GM23338 (cell line): ENCODE data around the gene RIOX2.

Experiments
- EZH2 ChIP-seq: fragments of 200-600 bp; sonication (generic); IDR thresholded peaks from one replicate; pipeline ENCODE4 v1.8.0; 2017; ENCODE audit warnings: antibody characterized with exemption, mild to moderate bottlenecking, low read depth; ENCODE audit not compliant: unreplicated experiment
- EZH2phosphoT487 ChIP-seq: fragments of 200-600 bp; sonication (generic); IDR thresholded peaks from one replicate; pipeline ENCODE4 v1.8.1; 2018; ENCODE audit warnings: antibody characterized with exemption; ENCODE audit not compliant: unreplicated experiment
- POLR2AphosphoS5 ChIP-seq: IDR thresholded peaks from 2 replicates; pipeline ENCODE4 v1.6.1; 2016; ENCODE audit warnings: antibody characterized with exemption, low read depth
- TF ChIP-seq, protein P1 (sequence below), 2 experiments: fragments of 200-600 bp in 1 of 2; sonication (generic) in 1 of 2; conservative IDR thresholded peaks; 2 replicates each; pipeline versions ENCODE4 v1.5.1 to v1.6.1; 2016 to 2017; ENCODE audit warnings: antibody characterized with exemption in 2 of 2, low read depth in 2 of 2, mild to moderate bottlenecking in 2 of 2, moderate library complexity in 1 of 2
- TF ChIP-seq, protein P2 (sequence below): IDR thresholded peaks from one replicate; pipeline ENCODE4 v1.6.1; 2018; ENCODE audit warnings: antibody characterized with exemption; ENCODE audit not compliant: unreplicated experiment

GRCh38 chr3:97990624-97991292, 18.5 kb upstream of the RIOX2 start:
- TF ChIP-seq, protein P1, sequence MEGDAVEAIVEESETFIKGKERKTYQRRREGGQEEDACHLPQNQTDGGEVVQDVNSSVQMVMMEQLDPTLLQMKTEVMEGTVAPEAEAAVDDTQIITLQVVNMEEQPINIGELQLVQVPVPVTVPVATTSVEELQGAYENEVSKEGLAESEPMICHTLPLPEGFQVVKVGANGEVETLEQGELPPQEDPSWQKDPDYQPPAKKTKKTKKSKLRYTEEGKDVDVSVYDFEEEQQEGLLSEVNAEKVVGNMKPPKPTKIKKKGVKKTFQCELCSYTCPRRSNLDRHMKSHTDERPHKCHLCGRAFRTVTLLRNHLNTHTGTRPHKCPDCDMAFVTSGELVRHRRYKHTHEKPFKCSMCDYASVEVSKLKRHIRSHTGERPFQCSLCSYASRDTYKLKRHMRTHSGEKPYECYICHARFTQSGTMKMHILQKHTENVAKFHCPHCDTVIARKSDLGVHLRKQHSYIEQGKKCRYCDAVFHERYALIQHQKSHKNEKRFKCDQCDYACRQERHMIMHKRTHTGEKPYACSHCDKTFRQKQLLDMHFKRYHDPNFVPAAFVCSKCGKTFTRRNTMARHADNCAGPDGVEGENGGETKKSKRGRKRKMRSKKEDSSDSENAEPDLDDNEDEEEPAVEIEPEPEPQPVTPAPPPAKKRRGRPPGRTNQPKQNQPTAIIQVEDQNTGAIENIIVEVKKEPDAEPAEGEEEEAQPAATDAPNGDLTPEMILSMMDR (conservative IDR thresholded peaks at IDR 0.05; ENCODE audit: low read depth in 2 of 2), result no peak
- no peak for TF ChIP-seq EZH2
- no peak for TF ChIP-seq POLR2AphosphoS5
- TF ChIP-seq EZH2phosphoT487, result no peak
- TF ChIP-seq, protein P2, sequence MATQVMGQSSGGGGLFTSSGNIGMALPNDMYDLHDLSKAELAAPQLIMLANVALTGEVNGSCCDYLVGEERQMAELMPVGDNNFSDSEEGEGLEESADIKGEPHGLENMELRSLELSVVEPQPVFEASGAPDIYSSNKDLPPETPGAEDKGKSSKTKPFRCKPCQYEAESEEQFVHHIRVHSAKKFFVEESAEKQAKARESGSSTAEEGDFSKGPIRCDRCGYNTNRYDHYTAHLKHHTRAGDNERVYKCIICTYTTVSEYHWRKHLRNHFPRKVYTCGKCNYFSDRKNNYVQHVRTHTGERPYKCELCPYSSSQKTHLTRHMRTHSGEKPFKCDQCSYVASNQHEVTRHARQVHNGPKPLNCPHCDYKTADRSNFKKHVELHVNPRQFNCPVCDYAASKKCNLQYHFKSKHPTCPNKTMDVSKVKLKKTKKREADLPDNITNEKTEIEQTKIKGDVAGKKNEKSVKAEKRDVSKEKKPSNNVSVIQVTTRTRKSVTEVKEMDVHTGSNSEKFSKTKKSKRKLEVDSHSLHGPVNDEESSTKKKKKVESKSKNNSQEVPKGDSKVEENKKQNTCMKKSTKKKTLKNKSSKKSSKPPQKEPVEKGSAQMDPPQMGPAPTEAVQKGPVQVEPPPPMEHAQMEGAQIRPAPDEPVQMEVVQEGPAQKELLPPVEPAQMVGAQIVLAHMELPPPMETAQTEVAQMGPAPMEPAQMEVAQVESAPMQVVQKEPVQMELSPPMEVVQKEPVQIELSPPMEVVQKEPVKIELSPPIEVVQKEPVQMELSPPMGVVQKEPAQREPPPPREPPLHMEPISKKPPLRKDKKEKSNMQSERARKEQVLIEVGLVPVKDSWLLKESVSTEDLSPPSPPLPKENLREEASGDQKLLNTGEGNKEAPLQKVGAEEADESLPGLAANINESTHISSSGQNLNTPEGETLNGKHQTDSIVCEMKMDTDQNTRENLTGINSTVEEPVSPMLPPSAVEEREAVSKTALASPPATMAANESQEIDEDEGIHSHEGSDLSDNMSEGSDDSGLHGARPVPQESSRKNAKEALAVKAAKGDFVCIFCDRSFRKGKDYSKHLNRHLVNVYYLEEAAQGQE, result no peak
